NCI-H526 (cell line): ENCODE results near the gene CRYGD.
A peak's percentile ranks its signal among the peaks of the same experiment; 100 is the strongest.

Experiments
- DNase-seq, 2 experiments: peaks; one replicate each; lab custom pipeline; 2025; lab: John Stamatoyannopoulos, UW

CRYGD gene

DNA sequence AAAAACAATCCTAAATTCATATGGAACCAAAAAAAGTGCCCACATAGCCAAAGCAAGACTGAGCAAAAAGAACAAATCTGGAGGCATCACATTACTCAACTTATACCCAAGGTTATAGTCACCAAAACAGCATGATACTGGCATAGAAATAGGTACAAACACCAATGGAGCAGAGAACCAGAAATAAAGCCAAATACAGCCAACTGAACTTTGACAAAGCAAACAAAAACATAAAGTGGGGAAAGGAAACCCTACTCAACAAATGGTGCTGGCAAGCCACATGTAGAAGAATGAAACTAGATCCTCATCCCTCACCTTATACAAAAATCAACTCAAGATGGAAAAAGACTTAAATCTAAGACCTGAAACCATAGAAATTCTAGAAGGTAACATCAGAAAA is 40.5 kb downstream of the CRYGD start:
- no peak for DNase-seq

GRCh38 chr2:208077276-208077675 is 47.0 kb downstream of the CRYGD start:
- DNase-seq = no peak

DNA sequence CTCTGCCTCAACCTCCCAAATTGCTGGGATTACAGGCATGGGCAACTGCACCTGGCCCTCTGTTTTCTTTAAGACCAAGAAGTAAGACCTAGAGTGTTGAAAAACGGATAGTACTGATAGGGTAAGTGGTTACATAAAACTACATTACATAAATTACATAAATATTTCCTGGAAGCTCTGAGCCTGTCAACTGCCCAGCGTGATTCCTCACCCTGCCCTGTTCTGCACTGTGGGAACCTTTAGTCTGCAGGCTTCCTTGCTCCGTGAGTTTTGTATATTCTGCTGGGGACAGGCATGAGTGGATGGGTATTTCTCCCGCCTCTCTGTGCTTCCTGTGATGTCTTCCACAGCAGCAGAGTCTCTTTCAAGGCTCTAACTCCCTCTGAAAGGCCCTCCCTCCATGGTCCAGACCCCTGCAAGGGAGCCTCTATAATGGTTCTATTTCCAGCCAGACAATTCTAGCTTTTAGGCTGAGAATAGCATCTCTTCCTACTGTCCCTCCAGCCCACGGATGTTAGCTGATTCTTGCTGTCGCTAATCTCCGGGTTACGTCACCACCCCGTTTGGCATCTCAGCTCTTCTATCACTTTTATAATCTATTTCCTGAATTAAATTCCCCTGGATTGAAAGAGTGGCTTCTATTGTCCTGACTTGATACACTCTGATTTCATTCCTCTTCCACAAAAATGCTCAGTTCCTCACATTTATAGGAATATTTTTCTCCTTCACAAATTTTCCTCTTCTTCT is 49.5 kb downstream of the CRYGD start:
- DNase-seq = no peak

- DNase-seq = peak; percentile 6 to 75
These were observed 52.0 kb downstream of the CRYGD start for GRCh38 chr2:208072250-208072892.
